ENCODE data around the gene SLC9A6.

Gene SLC9A6

DNA sequence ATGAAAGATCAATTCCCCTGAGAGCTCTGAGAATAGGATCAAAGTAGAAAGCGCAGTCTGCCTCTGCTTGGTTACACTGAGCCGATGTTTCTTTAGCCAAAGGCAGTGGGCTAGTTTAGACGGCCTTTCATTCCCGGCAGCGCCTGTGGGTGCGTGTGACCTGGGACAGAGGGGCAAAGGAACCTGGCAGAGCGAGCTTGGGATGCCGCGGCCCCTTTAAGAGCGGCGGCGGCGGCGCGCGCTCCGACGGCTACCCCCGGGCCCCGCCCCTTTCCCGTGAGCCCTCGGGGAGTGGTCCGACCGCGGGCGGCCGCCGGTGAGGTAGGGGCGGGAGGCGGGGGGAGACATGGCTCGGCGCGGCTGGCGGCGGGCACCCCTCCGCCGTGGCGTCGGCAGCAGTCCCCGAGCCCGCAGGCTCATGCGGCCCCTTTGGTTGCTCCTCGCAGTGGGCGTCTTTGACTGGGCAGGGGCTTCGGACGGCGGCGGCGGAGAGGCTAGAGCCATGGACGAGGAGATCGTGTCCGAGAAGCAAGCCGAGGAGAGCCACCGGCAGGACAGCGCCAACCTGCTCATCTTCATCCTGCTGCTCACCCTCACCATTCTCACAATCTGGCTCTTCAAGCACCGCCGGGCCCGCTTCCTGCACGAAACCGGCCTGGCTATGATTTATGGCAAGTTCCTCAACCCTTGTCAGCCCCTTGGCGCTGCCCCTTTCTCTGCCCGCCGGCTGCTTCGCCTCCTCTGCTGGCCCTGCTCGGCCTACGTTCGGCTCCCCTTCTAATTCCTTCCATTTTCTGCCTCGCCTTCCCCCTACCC, at the start of gene SLC9A6:
SLC9A6 (plus strand) TSS at position 279 of the 816 bp plus-strand sequence; CDS start at position 503, 224 bp downstream.
- peak; percentile 66 for DNase-seq (ENCODE audit: low read depth)

DNA sequence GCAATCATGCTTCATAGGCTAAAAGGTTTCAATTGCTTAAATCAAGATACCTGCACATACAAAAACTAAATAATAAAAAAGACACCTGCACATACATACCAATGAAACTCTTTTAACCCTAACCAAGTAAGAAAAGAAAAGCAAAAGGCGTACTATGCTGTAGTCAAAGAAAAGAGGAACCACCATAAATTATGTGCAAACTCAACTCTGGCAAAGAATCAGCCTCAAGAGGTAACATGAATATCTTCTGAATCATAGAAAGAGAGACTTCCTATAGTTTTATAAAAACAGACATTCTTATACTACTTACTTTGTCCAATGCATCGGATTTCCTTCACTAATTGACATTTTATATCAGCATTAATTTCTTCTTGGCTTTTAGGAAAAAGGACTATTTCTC, 40.7 kb upstream of the SLC9A6 start:
- no peak for DNase-seq (ENCODE audit: low read depth)

DNA sequence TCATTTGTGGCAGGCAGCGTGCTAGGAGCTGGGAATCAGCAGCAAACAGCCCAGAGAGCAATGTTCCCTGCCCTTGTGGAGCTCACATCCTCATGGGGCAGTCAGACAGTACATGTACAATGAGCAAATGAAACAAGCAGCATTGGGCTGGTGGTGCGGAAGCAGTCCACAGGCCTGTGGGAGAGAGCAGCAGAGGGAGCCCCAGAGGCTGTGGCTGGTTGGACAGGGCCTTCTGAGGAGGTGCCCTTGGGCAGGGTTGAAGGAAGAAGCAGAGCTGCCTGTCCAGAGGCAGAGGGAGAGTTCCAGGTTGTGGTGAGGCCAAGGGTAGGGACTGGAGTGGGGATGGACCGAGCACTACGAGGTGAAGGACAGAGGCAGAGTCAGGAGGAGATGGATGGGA, 33.9 kb upstream of the SLC9A6 start:
- DNase-seq (ENCODE audit: low read depth) = no peak

DNA sequence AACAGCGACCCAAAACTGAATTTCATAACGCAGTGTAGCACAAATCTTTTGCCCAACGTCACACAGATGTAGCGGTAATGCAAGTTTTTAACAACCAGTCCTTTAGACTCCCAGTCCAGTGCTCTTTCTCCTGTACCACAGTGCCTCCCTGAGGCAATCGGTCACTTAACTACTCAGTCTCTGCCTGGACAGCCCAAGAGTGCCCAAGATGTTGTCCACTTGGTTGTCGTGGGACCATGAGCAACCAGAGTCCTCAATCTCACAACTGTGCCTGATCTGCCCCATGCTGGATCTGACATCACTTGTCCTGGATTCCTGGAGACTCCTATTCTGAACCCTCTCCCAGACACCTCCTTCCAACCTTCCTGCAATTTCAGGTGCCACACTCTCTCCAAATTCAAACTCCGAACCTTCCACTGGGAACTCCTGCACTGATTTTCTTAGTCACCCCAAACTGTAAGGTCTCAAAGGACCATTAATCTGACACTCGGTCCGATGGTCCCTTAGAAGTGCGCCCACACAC, 12.1 kb upstream of the SLC9A6 start:
- no peak for DNase-seq (ENCODE audit: low read depth)

DNA sequence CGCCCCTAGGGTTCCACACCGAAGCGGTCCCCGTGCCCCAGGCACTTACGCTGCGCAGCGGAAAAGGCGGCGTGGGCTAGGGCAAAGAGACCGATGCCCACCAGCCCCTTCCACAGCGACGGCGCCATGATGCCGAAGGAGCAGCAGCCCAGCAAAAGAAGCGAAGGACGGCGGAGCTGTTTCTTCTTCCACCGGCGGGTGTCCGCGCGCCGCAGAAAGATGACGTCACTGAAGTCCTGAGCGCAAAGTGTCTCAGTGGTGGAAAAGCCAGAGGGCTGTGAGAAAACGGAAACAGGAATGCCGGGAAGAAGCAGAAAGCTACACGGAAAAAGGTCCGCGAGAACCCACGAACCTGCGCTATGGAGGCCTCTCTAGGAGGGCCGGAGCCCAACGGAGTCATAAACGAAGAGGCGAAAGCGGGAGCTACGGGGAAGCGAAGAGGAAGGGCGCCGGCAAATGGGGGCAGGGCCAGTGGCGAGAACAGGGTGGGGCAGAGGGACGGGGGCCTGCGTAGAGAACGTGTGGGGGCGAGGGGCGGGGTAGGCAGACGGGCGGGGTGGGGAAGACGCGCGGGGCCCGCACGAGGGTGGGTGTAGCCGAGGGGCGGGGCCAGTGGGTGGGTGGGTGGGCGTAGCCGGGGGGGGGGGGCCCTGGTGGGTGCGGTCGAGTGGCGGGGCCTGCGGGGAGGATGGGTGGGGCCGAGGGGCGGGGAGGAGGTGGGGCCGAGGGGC, 11.5 kb upstream of the SLC9A6 start, which contains the start of gene MMGT1:
MMGT1 (minus strand) TSS at position 441 of the 731 bp plus-strand sequence; CDS start at position 128, 313 bp downstream.
- DNase-seq (ENCODE audit: low read depth) = peak; percentile 79

DNA sequence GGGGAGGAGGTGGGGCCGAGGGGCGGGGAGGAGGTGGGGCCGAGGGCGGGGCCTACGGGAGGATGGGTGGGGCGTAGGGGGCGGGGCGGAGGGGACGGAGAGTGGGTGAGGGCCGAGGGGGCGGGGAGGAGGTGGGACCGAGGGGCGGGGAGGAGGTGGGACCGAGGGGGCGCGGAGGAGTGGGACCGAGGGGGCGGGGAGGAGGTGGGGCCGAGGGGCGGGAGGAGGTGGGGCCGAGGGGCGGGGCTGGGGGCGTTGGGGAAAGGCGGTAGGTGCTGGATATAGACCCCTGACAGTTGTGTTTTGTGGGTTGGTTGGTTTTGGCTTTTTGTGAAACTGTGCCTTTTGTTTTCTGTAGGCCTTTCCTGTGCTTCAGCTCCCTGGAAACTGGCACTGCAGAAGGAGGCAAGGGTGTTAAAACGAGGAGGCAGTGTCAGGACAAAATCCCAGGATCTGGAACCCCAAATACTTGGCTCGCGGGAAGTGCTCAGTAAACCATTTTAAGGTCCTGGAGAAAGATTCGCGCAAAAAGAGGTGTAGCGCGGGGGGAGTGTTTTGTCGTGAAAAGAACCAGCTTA, 10.9 kb upstream of the SLC9A6 start:
- peak; percentile 65 for DNase-seq (ENCODE audit: low read depth)

DNA sequence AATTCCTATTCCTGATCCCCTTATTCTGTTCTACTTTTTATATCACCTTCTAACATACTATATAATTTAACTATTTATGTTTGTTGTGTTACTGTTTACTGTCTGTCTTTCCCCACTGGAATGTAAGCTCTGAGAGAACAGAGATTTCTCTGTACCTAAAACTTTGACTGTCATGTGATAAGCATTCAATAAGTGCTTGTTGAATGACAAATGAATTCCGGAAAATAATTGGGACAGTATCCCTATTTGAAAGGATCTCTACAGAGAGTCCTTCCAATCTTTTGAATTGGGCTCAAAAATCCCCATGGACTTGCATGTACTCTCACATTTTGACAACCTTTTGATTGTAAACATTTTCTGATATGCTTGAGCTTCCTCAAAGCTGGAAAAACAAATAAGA, 9.8 kb upstream of the SLC9A6 start:
- DNase-seq (ENCODE audit: low read depth) = no peak

DNA sequence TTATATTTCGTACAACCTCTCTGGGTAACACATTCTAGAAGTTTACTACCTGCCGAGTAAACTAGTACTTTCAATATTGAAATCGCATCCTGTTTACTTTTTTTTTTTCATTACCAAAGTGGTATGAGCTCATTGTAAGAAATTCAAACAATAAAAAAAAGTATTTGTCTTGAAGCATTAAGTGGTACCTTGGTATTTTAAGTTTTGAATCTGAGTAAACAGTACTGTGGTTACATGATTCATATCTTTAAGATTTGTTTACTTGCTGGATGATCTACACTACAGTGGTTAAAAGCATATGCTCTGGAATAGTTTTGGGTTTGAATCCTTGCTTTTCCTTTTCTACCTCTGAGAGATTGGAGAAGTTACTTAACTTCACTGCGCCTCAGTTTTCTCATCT, 7.6 kb upstream of the SLC9A6 start:
- DNase-seq (ENCODE audit: low read depth) = no peak

DNA sequence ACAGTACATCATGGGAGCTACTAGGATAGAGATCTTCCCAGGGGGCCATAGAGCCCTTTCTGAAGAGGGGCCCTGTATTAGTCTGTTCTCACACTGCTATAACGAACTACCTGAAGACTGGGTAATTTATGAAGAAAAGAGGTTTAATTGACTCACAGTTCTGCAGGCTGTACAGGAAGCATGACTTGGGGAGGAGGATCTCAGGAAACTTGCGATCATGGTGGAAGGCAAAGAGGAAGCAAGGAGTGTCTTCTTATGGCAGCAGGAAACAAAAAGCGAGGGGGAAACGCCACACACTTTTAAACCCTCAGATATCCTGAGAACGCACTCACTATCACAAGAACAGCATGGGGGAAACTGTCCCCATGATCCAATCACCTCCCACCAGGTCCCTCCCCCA, 4.2 kb upstream of the SLC9A6 start:
- no peak for DNase-seq (ENCODE audit: low read depth)

DNA sequence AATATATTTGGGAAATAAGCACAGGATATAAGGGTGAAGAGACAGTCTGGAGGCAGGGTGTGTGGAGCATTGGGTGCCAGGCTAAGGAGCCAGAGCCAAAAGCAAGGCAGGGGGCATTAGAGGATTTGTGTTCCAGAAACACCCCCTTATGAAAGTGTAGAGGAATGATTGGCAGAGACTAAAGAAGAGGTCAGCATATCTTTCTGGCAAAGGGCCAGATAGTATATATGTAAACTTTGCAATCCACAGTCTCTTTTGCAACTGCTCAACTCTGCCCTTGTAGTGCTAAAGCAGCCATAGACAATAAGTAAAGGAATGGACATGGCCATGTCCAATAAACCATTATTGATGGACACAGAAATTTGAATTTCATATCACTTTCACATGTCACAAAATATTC, 3.6 kb upstream of the SLC9A6 start:
- DNase-seq (ENCODE audit: low read depth) = no peak

DNA sequence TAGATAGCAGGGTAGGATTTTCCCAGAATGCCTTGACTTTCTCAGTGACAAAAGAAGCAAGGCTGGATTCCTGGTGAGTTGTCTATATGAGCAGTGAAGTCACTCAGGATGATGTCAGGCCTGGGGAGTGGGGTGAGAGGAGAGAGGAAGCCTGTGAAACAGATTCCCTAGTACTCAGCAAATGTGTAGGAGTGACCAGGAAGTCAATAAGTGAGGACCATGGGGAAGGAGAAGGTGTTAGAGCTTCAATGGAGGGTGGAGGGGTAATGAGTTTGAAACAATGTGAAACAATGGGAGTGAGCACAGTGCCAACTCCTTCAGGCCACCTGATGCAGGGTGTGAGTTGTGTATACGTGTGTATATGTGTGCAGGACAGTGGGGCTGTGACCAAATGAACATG, 2.4 kb upstream of the SLC9A6 start:
- DNase-seq (ENCODE audit: low read depth) = no peak

DNA sequence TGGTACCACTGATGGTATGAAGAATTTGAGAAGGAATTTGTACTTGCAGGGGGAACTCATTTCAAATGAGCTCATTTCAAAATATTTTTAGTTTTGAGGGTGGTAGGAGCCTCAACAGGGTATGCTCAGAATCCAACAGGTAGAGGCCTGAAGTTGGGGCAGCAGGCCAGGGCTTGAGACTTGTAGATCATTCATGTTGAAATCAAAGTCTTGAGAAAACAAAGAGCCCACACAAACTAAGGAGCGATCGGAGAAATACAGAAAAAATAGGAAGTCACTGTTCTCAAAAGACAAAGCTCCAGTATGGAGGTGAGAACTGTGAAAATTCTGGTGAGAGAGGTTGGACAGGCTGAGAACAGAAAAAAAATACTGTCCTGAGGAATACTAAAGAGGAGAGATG, 979 bp upstream of the SLC9A6 start:
- DNase-seq (ENCODE audit: low read depth) = no peak

DNA sequence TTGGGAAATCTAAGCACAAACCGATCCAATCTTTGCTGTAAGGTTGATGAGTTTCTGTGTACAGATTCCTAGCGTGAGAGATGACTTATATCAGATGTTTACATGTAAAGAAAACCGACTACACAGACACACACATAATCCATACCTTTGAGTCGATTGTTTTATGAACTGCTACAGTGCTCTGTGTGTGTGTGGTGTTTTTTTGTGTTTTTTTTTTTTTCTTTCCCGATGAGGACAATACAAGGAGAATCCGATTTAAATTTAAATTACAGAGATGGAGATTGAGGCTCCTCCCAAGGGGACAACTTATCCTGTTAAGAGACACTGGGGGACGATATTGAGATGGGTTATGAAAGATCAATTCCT, 461 bp upstream of the SLC9A6 start:
- no peak for DNase-seq (ENCODE audit: low read depth)

DNA sequence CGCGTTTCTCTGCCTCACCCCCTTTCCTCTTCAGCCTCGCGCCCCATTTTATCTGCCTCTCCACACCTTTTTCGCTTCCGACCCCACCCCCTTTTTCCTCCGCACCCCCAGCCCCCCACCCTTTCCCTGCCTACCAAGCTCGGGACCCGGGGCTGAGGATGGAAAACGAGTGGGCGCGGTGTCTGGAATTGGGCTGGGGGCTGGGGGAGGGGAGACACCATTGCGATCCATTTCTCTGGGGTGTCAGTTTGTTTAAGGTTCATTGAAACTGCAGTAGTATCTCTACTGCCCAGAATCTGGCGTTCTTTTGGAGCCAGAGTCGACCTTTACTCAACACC, 707 bp downstream of the SLC9A6 start:
- no peak for DNase-seq (ENCODE audit: low read depth)

DNA sequence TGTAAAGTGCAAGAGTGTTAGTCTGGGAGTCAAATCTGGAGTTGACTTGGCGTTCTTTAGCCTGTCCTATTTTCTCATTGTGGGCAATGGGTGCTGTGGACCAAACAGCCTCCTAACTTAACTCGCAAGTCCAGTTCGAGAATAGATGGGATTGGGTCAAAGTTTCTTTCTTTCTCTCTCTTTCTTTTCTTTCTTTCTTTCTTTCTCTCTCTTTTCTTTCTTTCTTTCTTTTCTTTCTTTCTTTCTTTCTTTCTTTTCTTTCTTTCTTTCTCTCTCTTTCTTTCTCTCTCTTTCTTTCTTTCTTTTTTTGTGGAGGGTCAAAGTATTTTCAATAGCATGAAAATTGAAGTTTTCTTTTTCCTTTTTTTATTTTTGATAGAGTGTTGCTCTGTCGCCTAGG, 3.0 kb downstream of the SLC9A6 start:
- no peak for DNase-seq (ENCODE audit: low read depth)

DNA sequence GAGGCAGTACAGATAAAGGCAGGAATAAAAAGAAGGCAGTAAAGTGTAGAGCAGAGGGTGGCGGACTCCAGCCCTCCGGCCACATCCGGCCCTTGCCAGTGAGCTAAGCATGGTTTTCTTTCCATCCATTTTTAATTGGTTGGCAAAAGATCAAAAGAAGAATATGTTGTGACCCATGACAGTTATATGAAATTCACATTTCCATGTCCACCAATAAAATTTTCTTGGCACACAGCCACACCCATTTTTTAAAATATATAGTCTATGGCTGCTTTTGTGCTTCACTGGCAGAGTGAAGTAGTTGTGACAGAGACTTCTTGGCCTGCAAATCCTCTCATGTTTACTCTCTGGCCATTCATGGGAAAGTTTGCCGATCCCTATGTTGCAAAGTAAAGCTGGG, 29.8 kb downstream of the SLC9A6 start:
- no peak for DNase-seq (ENCODE audit: low read depth)

DNA sequence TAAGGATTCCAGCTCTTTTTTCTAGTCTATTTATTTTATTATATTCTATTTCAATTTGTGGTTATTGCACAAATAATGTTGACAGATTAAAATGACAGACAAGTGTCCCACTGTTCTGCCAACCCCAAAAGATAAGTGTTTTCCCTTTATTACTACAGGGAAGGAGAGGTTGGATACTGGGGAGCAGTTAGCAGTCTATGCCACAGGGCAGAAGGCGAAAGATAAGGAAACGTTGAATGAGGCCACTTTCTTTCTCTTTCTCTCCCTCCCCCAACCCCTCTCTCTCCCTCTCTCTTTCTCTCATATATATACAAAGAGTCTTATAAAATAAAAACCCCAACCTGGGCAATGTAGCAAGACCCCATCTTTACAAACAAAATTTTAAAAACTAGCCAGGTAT, 31.6 kb downstream of the SLC9A6 start:
- DNase-seq (ENCODE audit: low read depth) = no peak

DNA sequence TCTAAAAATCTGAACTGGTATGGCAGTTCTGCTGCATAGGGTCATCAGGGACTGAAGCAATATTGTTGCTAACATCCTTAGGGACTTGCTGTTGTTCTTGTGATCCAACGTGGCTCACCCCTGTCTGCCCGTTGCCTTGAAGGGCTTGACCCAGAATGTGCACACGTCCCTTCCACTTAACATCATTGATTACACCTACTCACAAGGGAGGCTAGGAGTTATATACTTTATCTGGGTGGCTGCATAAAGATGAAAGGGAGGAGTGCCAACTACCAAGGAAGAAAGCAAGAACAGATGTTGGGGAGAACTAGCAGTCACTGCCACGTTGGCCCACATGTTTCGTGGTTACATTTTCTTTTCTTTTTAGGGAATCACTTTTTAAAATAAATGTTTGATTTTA, 34.0 kb downstream of the SLC9A6 start:
- no peak for DNase-seq (ENCODE audit: low read depth)

DNA sequence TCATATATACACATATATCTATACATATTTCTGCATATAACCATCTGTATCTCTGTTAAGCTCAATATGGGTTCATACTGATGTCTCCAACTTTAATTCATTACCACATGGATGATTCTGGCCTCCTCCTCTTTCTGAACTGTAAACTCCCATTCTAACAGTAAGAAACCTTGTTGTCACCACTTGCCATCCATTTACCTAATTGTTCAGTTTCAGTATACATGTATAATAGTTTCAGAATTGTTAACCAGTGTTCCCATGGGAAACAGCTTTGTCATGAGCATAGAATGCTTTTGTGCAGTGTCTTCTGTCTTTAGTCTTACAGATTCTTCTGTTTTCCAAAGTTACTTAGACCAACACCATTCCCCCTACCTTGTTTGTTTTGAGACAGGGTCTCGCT, 35.9 kb downstream of the SLC9A6 start:
- DNase-seq (ENCODE audit: low read depth) = no peak

DNA sequence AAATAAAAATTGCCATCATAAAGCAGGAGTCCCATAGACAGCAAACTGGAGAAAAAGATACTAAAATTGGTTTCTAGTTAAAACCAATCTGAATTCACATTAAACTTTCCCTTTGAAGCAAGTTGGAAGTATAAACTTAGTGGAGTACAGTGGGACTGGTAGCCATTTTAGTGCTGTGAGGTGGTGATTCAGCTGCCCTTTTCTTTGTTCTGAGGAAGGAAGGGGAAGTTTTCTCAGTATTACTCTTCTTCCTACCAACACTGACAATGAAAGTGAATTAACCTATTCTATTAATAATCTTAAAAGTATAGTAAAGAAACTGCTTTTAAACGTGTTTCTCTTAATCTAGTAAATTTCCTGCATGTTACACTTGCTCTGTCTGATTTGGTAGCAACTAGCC, 36.7 kb downstream of the SLC9A6 start:
- DNase-seq (ENCODE audit: low read depth) = no peak

DNA sequence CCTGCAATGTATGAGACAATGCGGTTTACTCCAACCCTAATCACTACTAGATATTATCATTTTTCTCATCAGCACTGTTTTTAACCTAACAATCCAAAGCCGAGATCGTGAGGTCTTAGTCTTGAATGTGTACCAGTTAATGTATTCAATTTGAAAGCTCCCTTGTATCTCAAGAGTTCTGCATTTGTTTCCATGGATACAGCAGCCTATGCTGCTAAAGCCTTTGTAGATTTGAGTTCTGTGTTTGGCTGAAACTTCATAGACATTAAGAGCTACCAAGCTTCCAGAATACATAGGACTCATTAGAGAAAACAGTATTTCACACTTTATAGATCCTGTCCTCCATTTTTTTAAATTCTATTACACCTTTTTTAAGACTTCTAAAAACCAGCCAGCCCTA, 39.9 kb downstream of the SLC9A6 start:
- no peak for DNase-seq (ENCODE audit: low read depth)

DNA sequence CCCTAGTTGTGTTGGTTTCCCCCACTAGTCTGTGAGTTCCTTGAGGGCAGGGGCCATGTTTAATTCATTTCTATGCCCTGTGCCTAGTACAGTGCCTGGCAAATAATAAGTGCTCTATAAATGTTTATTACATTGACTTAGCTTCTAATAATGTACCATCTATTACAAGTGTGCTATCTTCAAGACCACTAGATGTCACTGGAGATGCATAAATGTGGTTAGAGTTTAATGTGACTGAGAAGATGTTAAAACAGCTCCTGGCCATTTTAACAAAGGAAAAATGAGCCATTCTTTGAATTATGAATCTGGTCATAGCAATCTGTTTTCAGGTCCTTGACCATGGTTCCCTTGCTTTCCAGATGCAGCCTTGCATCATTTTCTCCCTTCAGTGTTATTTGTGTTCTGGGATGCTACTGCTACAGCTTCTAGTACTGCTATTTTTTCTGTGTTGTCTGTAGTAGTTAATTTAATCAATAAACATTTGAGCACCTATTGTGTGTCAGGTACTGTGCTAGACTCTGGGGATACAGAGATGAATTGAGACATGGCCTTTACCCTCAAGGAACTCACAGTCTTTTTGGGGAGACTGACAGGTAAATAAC, 43.2 kb downstream of the SLC9A6 start:
- DNase-seq (ENCODE audit: low read depth) = no peak

DNA sequence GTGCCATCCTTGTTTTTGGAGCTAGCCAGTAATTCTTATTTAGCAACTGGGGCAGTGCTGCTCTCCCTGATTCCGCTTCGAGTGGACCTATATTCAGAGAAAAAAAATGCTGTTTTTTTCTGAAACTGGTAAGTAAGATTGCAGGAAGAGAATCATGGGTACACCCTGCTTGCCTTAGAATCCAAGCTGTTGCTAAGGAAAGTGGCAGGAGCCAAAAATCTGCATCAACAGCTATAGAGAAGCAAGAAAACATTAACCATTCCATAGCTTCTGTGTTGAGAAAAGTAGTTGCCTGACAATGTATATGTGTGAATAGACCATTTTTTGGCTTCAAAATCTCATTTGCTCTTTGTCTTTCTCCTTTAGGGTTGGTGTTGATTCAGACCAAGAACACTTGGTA, 44.5 kb downstream of the SLC9A6 start:
- DNase-seq (ENCODE audit: low read depth) = no peak
